Measurements from ENCODE around the gene ACSS1.
"Not testable (repeated sequence)": the region's sequence is repeated elsewhere in the genome, so short reads cannot be mapped to it uniquely, and the experiment has no call there.

Gene ACSS1

GRCh38 chr20:25006431-25007167 lies 51.3 kb downstream of the ACSS1 start:
- no peak for TF ChIP-seq CTCF (conservative IDR thresholded peaks at IDR 0.05; ENCODE audit: low read depth, low read length)
- DNase-seq (ENCODE audit: low read depth), result no peak
- no peak overlapping the region for H3K4me3 ChIP-seq (ENCODE audit: low read depth, low read length)

- no peak for DNase-seq (ENCODE audit: low read depth)
- TF ChIP-seq CTCF (conservative IDR thresholded peaks at IDR 0.05; ENCODE audit: low read depth, low read length), result no peak
- H3K4me3 ChIP-seq (ENCODE audit: low read depth, low read length), result no peak overlapping the region
These were observed 52.3 kb downstream of the ACSS1 start for GRCh38 chr20:25005661-25006060.

GRCh38 chr20:25005220-25005619 lies 52.7 kb downstream of the ACSS1 start:
- peak; percentile 64 for DNase-seq (ENCODE audit: low read depth)
- H3K4me3 ChIP-seq (ENCODE audit: low read depth, low read length), result no peak overlapping the region
- TF ChIP-seq CTCF (conservative IDR thresholded peaks at IDR 0.05; ENCODE audit: low read depth, low read length), result no peak

- TF ChIP-seq CTCF (conservative IDR thresholded peaks at IDR 0.05; ENCODE audit: low read depth, low read length), result no peak
- no peak overlapping the region for H3K4me3 ChIP-seq (ENCODE audit: low read depth, low read length)
- no peak for DNase-seq (ENCODE audit: low read depth)
These were observed 54.9 kb downstream of the ACSS1 start for GRCh38 chr20:25003002-25003401.

- DNase-seq (ENCODE audit: low read depth); H3K4me3 ChIP-seq (ENCODE audit: low read depth, low read length): not testable (repeated sequence)
These were observed 56.6 kb downstream of the ACSS1 start for GRCh38 chr20:25001323-25001722.

- H3K4me3 ChIP-seq (ENCODE audit: low read depth, low read length), result no peak overlapping the region
- peak; percentile 75 for DNase-seq (ENCODE audit: low read depth)
- peak; percentile 14 for TF ChIP-seq CTCF (conservative IDR thresholded peaks at IDR 0.05; ENCODE audit: low read depth, low read length)
These were observed 57.6 kb downstream of the ACSS1 start for GRCh38 chr20:25000268-25000801.

GRCh38 chr20:24999568-24999967 lies 58.4 kb downstream of the ACSS1 start:
- TF ChIP-seq CTCF (conservative IDR thresholded peaks at IDR 0.05; ENCODE audit: low read depth, low read length), result no peak
- no peak for DNase-seq (ENCODE audit: low read depth)
- no peak overlapping the region for H3K4me3 ChIP-seq (ENCODE audit: low read depth, low read length)

Measured in choroid plexus epithelial cell (primary cell).